Ureter (tissue), 1 donor: ENCODE results near the gene SLC8A2. TPM values are rescaled to one million over a fixed set of nuclear protein-coding genes. Genes with fewer than 3 reads are reported as not detected.

ENCODE experiments used
- DNase-seq: peaks from one replicate; pipeline ENCODE4 v3.0.0-alpha.2; 2020; ENCODE audit warnings: low spot score
- total RNA-seq: library from RNA; stranded (reverse); gene quantifications from one replicate; pipeline ENCODE4 v1.2.4, GENCODE V29; 2023
- donor health status: DM: yes; HTN: yes; CAD: no.

SLC8A2 gene
- total RNA-seq, 1 donor from 2014 or later, result 2.7 TPM

- DNase-seq, result no peak
Observed at GRCh38 chr19:47505506-47505905, 33.8 kb upstream of the SLC8A2 start.

GRCh38 chr19:47503826-47504150 is 32.1 kb upstream of the SLC8A2 start:
- no peak for DNase-seq

GRCh38 chr19:47503130-47503825 is 31.6 kb upstream of the SLC8A2 start:
- DNase-seq, result no peak

GRCh38 chr19:47499863-47500830 is 28.5 kb upstream of the SLC8A2 start:
- DNase-seq, result no peak

GRCh38 chr19:47499371-47499770 is 27.7 kb upstream of the SLC8A2 start:
- no peak for DNase-seq

GRCh38 chr19:47498561-47498960 is 26.9 kb upstream of the SLC8A2 start:
- DNase-seq, result no peak

GRCh38 chr19:47497821-47498520 is 26.3 kb upstream of the SLC8A2 start:
- DNase-seq, result no peak

- no peak for DNase-seq
Observed at GRCh38 chr19:47497050-47497766, 25.5 kb upstream of the SLC8A2 start.

GRCh38 chr19:47495478-47496372 is 24.0 kb upstream of the SLC8A2 start:
- no peak for DNase-seq

GRCh38 chr19:47494729-47495128 is 23.0 kb upstream of the SLC8A2 start:
- DNase-seq, result no peak

- DNase-seq, result no peak
Observed at GRCh38 chr19:47494211-47494547, 22.5 kb upstream of the SLC8A2 start.

- no peak for DNase-seq
Observed at GRCh38 chr19:47493378-47494210, 21.9 kb upstream of the SLC8A2 start.

GRCh38 chr19:47492571-47493377 is 21.1 kb upstream of the SLC8A2 start:
- DNase-seq, result no peak

GRCh38 chr19:47492137-47492533 is 20.4 kb upstream of the SLC8A2 start:
- DNase-seq, result no peak

- no peak for DNase-seq
Observed at GRCh38 chr19:47491358-47492136, 19.9 kb upstream of the SLC8A2 start.

GRCh38 chr19:47490847-47491246 is 19.2 kb upstream of the SLC8A2 start:
- DNase-seq, result no peak

- no peak for DNase-seq
Observed at GRCh38 chr19:47490031-47490430, 18.3 kb upstream of the SLC8A2 start.
